ENCODE measurements around the gene ODR4.

ODR4 gene

DNA sequence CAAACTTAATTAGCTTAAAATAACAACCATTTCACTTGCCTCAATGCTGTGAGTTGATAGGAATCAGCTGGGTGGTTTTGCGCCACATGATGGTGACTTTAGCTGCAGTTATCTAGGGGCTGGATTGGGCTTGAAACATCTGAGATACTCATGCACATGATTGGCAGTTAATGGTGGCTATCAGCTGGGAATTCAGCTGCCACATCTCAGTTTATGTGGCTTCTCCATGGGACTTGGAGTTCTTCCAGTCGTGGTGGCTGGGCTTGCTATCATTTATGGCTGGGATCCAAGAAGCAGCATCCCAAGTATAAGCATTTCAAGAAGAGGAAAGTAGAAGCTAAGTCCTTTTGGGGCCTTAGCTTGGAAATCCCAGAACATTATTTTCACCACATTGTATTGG, 48.9 kb downstream of the ODR4 start:
- H3K4me3 ChIP-seq (replicated peaks; ENCODE audit: low read depth, low read length), result no peak overlapping the region
- DNase-seq (ENCODE audit: low read depth), result peak; percentile 40
- TF ChIP-seq, protein P1, sequence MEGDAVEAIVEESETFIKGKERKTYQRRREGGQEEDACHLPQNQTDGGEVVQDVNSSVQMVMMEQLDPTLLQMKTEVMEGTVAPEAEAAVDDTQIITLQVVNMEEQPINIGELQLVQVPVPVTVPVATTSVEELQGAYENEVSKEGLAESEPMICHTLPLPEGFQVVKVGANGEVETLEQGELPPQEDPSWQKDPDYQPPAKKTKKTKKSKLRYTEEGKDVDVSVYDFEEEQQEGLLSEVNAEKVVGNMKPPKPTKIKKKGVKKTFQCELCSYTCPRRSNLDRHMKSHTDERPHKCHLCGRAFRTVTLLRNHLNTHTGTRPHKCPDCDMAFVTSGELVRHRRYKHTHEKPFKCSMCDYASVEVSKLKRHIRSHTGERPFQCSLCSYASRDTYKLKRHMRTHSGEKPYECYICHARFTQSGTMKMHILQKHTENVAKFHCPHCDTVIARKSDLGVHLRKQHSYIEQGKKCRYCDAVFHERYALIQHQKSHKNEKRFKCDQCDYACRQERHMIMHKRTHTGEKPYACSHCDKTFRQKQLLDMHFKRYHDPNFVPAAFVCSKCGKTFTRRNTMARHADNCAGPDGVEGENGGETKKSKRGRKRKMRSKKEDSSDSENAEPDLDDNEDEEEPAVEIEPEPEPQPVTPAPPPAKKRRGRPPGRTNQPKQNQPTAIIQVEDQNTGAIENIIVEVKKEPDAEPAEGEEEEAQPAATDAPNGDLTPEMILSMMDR (IDR thresholded peaks at IDR 0.05; ENCODE audit: low read length, missing control alignments), result no peak

DNA sequence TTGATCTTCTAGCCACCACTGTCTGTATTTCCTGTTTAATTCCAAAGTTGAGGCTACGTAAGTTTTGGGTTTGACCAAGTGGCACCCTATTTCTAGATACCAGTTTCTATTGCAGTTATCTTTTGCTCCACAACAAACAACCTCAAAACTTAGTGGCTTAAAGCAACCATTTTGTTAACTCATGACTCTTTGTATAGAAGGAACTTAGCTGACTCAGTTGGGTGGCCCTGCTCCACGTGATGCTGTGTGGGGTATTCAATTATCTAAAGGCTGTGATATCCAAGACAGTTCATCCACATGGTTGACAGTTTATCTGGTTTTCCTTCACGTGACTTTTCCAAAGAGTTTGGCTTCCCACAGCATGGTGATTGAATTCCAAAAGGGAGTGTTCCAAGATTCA, 50.5 kb downstream of the ODR4 start:
- no peak overlapping the region for H3K4me3 ChIP-seq (replicated peaks; ENCODE audit: low read depth, low read length)
- DNase-seq (ENCODE audit: low read depth), result no peak
- TF ChIP-seq, protein P1 (IDR thresholded peaks at IDR 0.05; ENCODE audit: low read length, missing control alignments), result no peak

DNA sequence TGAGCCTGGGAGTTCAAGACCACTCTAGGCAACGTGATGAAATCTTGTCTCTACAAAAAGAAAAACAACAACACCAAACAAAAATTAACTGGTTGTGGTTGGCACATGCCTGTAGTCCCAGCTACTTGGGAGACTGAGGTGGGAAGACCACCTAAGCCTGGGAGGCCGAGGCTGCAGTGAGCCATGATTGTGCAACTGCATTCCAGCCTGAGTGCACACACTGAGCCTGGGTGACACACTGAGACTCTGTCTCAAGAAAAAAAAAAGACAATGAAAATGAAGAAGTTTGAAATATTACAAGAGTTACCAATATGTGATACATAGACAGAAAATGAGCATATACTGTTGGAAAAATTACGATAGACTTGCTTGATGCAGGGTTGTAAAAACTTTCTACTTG, 53.4 kb downstream of the ODR4 start:
- no peak overlapping the region for H3K4me3 ChIP-seq (replicated peaks; ENCODE audit: low read depth, low read length)
- peak; percentile 13 for DNase-seq (ENCODE audit: low read depth)
- TF ChIP-seq, protein P1 (IDR thresholded peaks at IDR 0.05; ENCODE audit: low read length, missing control alignments), result no peak

DNA sequence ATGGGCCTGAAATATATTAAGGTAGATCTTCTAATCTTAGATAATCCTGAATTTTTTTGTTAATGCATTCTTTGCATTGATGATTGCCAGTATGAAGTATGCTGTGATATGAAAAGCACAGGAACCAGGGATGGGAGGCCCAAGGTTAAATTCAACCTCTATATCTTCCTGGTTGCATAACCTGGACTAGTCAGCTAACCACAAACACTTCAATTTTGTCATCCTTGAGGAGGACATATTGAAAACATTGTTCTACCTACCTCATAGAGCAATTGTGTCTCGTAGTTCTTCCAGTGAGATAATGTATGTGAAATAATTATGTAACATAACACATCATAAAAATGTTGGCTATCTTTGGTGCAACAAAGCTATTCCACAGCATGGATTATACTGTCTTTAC, 59.7 kb downstream of the ODR4 start:
- TF ChIP-seq, protein P1 (IDR thresholded peaks at IDR 0.05; ENCODE audit: low read length, missing control alignments), result no peak
- no peak overlapping the region for H3K4me3 ChIP-seq (replicated peaks; ENCODE audit: low read depth, low read length)
- peak; percentile 60 for DNase-seq (ENCODE audit: low read depth)

DNA sequence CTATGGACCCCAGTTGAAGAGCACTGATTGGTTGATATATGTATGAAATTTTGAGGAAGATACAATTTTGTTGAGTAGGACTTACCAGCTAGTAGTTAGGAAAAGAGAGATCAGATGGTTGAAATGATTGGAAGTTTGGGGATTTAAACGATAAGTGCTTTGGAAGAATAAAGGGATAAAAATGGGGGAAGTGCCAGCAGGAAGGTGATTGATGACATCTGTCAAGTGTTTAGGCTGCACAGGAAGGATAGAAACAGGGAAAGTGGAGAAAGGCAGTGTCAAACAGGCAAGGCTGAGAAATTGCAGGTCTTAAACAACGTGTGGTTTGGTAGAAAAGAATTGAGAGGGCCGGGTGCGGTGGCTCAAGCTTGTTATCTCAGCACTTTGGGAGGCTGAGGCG, 62.9 kb downstream of the ODR4 start:
- no peak for DNase-seq (ENCODE audit: low read depth)
- TF ChIP-seq, protein P1 (IDR thresholded peaks at IDR 0.05; ENCODE audit: low read length, missing control alignments), result no peak
- no peak overlapping the region for H3K4me3 ChIP-seq (replicated peaks; ENCODE audit: low read depth, low read length)

DNA sequence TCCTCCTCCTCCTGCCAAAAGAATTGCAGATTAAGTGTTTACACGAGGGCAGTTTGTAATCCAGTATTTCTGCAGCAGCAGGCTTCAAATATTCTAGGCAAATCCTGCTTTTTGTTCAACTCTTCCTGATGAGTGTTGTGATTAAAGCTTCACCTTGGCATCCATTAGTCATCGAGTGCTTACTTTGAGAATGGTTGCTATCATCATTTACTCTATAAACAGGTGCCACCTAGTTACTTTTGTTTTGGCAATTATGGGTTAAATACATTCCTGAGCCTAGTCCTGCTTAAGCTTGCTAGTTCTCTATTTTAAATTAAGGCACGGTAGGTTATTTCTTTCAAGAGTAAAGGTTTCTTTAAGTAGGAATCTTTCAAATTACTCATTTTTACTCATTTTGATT, 64.9 kb downstream of the ODR4 start:
- TF ChIP-seq, protein P1 (IDR thresholded peaks at IDR 0.05; ENCODE audit: low read length, missing control alignments), result no peak
- H3K4me3 ChIP-seq (replicated peaks; ENCODE audit: low read depth, low read length), result no peak overlapping the region
- no peak for DNase-seq (ENCODE audit: low read depth)

DNA sequence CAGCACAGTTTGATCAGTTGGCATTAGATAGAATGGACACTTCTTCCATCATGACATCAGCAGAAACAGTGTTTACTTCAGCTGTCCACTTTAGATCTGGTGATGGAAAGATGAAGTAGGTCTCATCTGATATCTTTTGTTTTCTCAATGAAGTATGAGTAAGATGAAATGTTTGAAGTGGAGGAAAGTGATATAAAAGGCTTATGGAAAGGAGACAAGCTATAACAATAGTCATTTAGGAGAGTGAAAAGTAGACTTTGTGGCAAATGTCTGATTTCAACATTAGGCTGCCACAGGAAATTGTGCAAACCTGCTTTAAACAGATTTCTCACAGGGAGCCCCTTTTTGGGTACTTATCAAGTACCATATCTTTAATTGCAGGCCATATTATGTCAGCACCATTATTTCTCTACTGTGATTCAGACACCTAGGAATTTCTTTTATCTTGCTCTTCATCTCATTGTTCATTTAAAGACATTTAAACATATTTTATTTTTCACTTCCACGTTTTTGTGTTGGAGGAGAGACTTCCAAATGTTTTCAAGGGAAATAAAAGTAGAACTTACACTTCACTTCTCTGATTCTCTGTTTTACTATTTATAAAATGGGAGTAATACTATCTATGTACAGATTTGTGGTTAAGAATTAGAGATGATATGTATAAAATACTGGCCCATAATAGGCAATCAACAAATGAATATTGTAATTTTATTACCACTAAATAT, 67.2 kb downstream of the ODR4 start:
- TF ChIP-seq, protein P1 (IDR thresholded peaks at IDR 0.05; ENCODE audit: low read length, missing control alignments), result no peak
- no peak overlapping the region for H3K4me3 ChIP-seq (replicated peaks; ENCODE audit: low read depth, low read length)
- peak; percentile 83 for DNase-seq (ENCODE audit: low read depth)
